Measurements from ENCODE around the gene SUGP2.

Gene SUGP2

GRCh38 chr19:19033426-19034203 is at the start of gene SUGP2, which contains the start of gene ARMC6:
Gene SUGP2 (minus strand): TSS chr19:19033517. CDS start chr19:19031071, 2,446 bp downstream.
Gene ARMC6 (plus strand): TSS chr19:19033603. CDS start chr19:19034210, 607 bp downstream.
- DNase-seq (ENCODE audit: low read depth in 2 of 2), result peak; percentile 78 to 87

- no peak for DNase-seq (ENCODE audit: low read depth in 2 of 2)
Measured at GRCh38 chr19:19081642-19082151, 48.4 kb upstream of the SUGP2 start.

GRCh38 chr19:19079571-19079970 is 46.3 kb upstream of the SUGP2 start:
- no peak for DNase-seq (ENCODE audit: low read depth in 2 of 2)

- no peak for DNase-seq (ENCODE audit: low read depth in 2 of 2)
Measured at GRCh38 chr19:19078801-19079200, 45.5 kb upstream of the SUGP2 start.

- no peak for DNase-seq (ENCODE audit: low read depth in 2 of 2)
Measured at GRCh38 chr19:19077103-19077502, 43.8 kb upstream of the SUGP2 start.

GRCh38 chr19:19076476-19076875 is 43.2 kb upstream of the SUGP2 start:
- DNase-seq (ENCODE audit: low read depth in 2 of 2), result no peak

GRCh38 chr19:19075126-19075525 is 41.8 kb upstream of the SUGP2 start:
- no peak for DNase-seq (ENCODE audit: low read depth in 2 of 2)

- DNase-seq (ENCODE audit: low read depth in 2 of 2), result no peak
Measured at GRCh38 chr19:19074196-19074882, 41.0 kb upstream of the SUGP2 start.

GRCh38 chr19:19071897-19072296 is 38.6 kb upstream of the SUGP2 start:
- no peak for DNase-seq (ENCODE audit: low read depth in 2 of 2)

GRCh38 chr19:19068659-19069654 is 35.6 kb upstream of the SUGP2 start:
- DNase-seq (ENCODE audit: low read depth in 2 of 2), result no peak

- no peak for DNase-seq (ENCODE audit: low read depth in 2 of 2)
Measured at GRCh38 chr19:19067276-19068072, 34.2 kb upstream of the SUGP2 start.

GRCh38 chr19:19064811-19065745 is 31.8 kb upstream of the SUGP2 start:
- DNase-seq (ENCODE audit: low read depth in 2 of 2), result peak; percentile 17 to 31

- peak in 1 of 2 donors; percentile 10 for DNase-seq (ENCODE audit: low read depth in 2 of 2)
Measured at GRCh38 chr19:19064098-19064722, 30.9 kb upstream of the SUGP2 start.

GRCh38 chr19:19063183-19064097 is 30.1 kb upstream of the SUGP2 start, which contains the start of gene SLC25A42:
Gene SLC25A42 (plus strand): TSS chr19:19063994. CDS start chr19:19096125, 32,131 bp downstream.
- peak; percentile 94 to 97 for DNase-seq (ENCODE audit: low read depth in 2 of 2)

GRCh38 chr19:19062454-19063182 is 29.3 kb upstream of the SUGP2 start:
- DNase-seq (ENCODE audit: low read depth in 2 of 2), result peak in 1 of 2 donors; percentile 28

- no peak for DNase-seq (ENCODE audit: low read depth in 2 of 2)
Measured at GRCh38 chr19:19061506-19061905, 28.2 kb upstream of the SUGP2 start.
